NCI-H226 (cell line): ENCODE data around the gene LEPROT.
"Not testable (repeated sequence)": the region's sequence is repeated elsewhere in the genome, so short reads cannot be mapped to it uniquely, and the experiment has no call there.

Experiments used
- DNase-seq: peaks from one replicate; pipeline ENCODE4 v3.0.0-alpha.2; 2015

LEPROT gene

DNA sequence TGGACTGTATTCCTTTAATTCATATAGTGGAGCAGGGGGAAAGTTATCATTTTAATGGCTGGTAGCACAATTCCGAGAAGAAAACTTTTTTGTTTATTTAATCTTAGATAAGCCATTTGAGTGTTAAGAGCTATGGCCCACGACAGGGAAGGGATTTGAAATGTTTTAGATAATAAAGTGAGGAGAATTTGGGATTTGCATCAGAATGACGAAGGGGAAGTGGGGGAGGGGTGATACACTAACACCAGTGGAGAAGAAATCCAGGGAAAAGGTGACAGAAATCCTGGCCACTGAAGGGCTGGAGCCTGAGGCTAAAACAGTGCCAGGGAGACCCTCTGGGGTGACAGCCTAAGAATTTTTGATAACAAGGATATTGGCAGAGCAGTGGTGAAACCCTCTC is 21.0 kb downstream of the LEPROT start:
- DNase-seq: no peak

DNA sequence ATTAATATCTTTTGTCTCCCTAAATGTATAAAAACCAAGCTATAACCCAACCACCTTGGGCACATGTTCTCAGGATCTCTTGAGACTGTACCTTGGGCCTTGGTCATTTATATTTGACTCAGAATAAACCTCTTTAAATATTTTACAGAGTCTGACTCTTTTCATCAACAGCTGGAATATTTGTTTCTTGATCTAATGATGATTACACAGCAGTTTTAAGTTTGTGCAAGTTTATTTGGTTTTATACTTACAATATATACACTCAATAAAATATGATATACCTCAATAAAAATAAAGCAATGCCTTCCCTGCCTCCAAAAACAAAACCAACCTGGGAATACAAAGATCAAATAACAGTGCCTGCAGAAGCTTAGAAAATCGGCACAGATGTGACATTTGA is 22.0 kb downstream of the LEPROT start:
- DNase-seq: no peak

DNA sequence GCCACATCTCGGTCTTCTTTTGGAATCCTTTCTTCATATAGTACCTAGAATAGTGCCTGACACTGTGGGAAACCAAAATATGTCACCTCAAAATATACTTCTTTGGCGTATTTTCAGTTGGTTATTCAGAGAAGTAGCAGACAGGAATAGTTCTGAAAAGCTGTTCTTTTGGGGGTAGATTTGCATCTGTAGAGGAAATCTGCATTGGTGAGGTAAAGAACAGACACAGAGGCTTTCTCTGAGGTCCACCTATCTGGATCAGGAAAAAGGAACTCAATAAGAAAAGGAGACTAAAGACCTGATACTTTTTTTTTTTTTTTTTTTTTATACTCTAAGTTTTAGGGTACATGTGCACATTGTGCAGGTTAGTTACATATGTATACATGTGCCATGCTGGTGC is 23.2 kb downstream of the LEPROT start:
- no peak for DNase-seq

DNA sequence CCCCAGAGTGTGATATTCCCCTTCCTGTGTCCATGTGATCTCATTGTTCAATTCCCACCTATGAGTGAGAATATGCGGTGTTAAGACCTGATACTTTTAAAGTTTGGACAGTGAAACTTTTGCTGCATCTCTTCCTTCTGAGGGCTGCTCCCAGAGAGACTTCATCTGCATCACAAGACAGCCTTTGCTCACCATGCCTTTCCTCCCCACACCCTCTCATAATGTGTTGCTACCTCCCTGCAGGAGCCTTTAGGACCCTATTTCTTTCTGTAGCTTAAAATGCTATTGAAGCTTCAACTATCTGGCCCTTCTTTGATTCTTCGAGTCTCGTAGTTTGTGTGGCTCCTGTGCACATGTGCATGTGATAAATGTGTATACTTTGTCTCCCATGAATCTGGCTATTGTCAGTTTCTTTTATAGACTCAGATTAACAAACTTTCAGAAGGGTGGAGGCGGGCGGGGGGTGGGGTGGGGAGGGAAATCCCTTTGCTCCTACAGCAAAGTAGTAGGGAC is 23.7 kb downstream of the LEPROT start:
- DNase-seq: no peak

DNA sequence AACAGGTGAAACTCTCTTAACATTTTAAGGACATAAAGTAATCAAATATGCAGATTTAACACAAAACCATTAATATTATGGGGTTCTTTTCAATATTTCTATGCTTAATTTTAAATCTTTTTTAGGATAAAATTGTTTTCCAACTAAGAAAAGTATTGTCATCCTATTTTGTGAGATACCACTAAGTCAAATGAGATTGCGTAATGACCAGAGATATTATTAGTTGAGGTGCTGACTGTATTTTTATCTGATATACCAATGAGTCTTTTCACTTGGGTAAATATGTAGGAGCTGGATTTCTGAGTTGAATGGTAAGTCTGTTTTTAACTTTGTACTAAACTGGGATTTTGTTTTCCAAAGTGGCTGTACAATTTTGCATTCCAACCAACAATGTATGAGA is 25.4 kb downstream of the LEPROT start:
- no peak for DNase-seq

DNA sequence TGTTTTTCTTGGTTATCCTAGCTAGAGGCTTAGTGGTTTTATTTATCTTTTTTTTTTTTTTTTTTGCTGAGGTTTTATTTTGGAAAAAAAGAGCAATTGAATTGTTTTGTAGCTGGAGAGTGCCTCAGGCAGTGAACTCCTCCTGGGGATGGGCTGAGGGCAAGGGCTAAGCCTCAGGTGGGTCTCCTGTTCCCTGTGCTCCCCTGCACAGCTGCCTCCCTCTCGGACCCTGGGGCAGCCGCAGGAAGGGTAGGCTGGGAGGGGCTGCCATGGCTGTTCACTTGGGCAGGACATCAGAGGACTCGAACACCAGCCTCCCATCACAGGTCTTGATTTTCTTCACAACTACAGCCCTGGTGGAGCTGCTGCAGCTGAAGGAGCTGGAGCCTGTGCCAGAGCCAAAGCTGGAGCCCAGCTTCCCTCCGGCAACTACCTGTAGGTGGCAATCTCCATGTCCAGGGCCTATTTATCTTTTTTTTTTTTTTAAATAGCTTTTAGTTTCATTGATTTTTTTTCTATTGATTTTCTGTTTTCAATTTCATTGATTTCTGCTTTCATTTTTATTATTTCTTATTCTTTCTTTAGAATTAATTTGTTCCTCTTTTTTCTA is 28.9 kb downstream of the LEPROT start:
- no peak for DNase-seq

DNA sequence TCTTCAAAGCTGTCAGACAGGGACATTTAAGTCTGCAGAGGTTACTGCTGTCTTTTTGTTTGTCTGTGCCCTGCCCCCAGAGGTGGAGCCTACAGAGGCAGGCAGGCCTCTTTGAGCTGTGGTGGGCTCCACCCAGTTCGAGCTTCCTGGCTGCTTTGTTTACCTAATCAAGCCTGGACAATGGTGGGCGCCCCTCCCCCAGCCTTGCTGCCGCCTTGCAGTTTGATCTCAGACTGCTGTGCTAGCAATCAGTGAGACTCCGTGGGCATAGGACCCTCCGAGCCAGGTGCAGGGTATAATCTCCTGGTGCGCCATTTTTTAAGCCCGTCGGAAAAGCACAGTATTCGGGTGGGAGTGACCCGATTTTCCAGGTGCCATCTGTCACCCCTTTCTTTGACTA is 35.2 kb downstream of the LEPROT start:
- not testable (repeated sequence) for DNase-seq

DNA sequence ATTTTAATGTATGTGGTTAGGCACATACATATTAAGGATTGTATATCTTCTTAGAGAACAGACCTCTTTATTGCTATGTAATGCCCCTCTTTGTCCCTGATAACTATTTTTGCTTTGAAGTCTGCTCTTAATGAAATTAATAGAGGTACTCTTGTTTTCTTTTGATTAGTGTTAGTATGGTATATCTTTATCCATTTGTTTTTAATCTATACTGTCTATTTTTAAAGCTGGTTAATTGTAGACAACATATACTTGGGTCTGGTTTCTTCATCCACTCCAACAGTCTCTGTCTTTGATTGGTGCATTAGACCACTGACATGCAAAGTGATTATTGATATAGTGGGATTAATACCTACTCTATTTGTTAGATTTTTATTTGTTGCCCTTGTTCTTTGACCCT is 36.0 kb downstream of the LEPROT start:
- no peak for DNase-seq

DNA sequence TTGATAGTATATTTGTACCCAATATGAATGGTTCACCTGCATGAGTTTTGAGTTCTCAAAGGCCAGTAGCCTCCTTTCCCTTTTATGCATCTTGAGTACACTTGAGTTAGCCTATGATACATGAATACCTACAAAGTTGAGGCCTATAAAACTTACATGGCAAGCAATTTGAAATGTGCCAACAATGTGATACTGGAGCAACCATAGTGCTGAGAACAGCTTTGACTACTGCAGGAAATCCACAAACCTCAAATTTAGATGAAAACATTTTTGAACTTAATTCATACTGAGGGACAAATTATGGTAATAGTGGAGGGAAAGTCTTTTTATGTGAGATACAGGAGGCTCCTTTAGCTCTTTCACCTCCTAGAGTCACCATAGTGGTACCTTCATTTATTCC is 37.4 kb downstream of the LEPROT start:
- DNase-seq: no peak

DNA sequence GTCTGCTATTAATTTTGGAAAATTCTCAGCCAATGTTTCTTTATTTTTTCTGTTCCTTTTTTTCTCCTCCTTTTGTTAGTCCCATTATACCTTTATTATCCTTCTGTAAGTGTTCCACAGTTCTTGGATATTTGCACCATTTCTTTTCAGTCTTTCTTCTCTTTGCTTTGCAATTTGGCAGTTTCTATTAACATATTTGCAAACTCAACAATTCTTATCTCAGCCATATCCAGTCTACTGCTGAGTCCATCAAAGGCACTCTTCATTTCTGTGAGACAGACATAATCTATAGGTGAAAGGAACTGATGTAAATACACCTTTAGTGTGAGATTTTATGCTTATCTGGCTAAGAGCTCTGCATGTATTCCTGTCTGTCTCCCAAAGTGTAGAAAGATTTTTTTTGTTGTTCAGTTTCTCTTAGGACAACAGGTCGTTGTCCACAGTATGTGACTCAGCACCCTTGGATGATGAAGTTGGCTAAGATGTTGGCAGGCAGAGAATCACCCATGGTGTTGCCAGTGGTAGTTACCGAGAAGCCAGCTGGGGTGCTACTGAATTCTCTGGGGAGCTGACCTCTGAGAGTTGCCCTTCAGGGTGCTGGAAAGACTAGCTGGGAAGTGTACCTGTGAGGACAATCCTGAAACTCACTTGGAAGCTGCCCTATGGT is 38.4 kb downstream of the LEPROT start:
- no peak for DNase-seq

DNA sequence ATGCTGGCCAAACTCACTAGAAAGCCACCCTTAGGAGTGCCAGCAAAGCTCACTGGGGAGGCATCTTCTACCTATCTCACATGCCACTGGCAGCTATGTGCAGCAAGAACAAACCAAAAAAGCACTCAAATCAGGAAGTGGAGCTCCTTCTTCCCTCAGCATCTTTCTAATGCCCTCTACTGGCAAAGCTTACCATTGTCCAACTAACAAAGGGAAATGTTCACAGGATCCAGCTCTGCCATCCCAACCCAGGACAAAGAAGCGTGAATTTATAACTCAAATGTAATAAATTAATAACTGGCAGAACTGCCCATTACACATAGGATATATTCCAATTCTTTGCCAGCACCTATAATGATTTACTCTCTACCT is 38.9 kb downstream of the LEPROT start:
- peak; percentile 32 for DNase-seq

DNA sequence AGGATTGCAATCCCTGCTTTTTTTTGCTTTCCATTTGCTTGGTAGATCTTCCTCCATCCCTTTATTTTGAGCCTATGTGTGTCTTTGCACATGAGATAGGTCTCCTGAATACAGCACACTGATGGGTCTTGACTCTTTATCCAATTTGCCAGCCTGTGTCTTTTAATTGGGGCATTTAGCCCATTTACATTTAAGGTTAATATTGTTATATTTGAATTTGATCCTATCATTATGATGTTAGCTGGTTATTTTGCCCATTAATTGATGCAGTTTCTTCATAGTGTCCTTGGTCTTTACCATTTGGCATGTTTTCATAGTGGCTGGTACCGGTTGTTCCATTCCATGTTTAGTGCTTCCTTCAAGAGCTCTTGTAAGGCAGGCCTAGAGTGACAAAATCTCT is 45.4 kb downstream of the LEPROT start:
- not testable (repeated sequence) for DNase-seq

DNA sequence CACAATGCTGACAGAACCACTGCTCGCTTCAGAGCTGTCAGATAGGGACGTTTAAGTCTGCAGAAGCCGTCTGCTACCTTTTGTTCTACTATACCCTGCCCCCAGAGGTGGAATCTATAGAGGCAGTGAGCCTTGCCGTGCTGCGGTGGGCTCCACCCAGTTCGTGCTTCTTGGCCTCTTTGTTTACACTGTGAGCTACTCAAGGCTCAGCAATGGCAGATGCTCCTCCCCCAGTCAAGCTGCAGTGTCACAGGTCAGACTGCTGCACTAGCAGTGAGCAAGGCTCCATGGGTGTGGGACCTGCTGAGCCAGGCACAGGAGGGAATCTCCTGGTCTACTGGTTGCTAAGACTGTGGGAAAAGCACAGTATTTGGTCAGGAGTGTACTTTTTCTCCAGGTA is 47.1 kb downstream of the LEPROT start:
- no peak for DNase-seq

DNA sequence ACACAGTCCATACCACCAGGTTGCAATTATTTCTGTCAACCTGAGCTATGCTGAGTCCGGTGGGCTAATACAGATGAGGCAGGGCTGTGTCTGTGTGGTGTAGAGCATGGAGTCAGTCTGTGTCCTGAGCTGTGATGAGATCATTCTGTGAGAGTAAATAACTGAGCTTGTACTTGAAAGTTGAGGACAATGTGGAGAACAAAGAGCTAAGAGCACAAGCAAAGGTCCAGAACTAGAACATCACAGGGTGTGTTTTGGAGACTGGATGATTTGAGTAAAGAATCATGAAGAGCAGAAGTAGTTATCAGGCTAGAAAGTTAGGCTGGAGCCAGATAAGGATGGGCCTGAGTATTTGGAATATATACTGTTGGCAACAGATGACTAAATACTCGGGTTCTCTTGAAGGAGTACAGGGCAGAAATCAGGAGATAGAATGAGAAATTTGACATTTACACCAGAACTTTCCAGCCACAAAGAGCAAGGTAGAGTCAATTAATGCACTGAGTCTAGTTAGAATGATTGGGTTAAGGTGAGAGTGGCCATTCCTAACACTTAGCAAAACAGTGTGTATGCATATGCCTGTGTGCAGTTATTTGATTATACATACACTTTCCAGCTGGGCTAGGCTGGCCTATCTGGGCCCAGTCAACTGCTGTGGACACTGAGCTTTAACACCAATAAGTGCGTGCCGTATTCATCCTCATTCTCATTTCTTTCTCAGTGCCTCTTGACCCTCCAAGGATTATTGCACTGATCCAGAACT is 48.8 kb downstream of the LEPROT start:
- no peak for DNase-seq

DNA sequence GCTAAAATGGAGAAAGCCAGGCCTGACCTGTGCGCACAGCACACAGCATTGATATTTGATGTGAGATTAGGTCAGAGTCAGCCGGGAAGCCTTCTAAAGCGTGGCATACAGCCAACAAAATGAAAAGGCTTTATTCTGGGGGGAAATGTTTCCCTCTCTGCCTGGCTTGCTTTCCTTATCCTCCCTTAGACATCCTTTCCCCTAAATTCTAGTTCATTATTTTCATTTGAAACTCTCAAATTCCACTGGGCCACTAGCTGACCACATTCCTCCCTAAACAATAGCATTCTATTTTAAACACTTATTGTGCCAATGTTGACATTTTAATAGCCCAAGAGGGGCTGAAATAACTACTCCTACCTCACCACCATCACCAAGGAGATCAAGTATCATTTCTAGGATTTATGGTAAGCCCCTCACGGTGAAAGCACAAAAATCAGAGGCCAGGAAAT is 49.4 kb downstream of the LEPROT start:
- no peak for DNase-seq

DNA sequence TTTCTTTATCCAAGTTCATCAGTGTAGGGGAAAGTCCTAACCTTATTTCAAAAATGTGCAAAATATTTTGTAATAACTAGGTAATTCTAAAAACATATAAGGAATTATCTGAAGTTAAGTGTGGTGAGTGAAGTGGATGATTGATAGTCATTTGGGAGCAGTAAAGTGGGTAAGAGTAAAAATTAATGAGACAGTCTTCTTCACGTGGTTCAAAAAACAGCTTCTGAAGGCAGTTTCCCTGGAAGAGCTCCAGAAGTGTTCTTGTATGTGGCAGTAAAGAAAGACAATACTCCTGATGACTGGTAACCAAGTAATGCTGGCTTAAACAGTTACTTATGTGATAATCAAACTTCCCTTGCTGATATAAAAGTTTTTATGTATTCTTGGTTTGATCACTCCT is 50.3 kb downstream of the LEPROT start:
- no peak for DNase-seq

DNA sequence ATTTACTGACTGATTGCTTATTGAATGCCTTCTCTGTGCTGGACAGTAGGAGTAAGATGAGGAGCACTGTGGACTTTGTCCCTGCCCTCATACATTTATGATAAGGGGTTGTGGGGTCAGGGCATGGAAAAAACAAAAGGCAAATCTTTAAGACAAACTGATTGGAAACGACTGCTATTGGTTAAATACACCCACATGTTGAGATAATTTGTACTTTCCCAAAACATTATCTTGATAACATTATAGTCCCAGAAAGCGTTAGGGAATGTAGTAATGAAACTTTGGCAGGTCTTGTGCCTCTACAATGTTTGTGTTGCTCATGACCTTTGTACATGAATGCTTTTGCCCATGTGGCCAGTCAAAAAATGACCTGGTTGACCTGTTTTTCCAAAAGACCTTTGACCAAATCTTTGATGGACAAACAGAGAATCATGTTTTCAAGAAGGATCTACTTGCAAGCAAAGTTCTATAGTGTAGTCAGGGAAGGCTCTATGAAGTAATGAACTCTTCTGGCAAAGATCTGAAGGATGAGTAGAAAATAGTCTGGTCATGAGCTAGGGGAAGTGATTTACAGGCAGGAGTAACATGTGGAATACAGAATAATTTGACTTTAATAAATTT is 50.9 kb downstream of the LEPROT start:
- DNase-seq: no peak

DNA sequence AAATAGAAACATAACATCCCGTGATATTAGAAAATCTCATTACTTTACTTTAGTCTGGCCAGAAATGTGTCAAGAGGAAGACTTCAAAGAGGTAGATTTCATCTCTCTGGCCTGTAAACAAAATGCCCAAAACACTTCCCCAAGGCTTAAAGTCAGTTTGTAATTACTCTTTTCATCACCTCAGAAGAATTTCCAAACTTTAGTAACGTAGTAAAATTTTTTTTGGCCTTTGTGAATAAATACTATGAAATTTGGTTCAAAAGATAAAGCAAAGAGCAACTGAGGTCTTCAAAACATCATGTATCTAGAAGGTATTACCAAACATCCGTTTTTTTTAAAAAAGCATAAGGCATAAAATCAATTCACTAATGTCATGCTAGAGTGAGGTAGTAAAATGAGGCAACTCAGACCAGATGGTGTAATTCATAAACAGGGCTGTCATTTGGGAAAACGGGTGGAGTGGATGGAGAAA is 51.4 kb downstream of the LEPROT start:
- no peak for DNase-seq

DNA sequence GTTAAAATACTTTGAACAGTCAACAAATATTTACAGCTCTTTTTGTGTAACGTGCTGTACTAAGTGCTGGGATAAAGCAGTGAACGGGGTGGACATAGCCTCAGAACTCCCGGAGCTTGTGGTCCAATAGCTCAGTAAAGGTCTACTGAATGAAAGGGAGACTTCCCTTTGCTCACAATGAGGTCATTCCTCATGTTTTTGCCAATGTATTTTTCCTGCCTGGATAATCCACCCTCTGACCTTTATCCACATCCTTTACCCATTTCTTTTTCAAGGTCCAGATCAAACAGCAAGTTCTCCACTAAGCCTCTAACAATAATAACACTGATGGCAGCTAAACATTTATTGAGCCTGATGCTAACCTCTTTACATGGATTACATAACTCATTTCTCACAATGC is 55.9 kb downstream of the LEPROT start:
- DNase-seq: no peak

DNA sequence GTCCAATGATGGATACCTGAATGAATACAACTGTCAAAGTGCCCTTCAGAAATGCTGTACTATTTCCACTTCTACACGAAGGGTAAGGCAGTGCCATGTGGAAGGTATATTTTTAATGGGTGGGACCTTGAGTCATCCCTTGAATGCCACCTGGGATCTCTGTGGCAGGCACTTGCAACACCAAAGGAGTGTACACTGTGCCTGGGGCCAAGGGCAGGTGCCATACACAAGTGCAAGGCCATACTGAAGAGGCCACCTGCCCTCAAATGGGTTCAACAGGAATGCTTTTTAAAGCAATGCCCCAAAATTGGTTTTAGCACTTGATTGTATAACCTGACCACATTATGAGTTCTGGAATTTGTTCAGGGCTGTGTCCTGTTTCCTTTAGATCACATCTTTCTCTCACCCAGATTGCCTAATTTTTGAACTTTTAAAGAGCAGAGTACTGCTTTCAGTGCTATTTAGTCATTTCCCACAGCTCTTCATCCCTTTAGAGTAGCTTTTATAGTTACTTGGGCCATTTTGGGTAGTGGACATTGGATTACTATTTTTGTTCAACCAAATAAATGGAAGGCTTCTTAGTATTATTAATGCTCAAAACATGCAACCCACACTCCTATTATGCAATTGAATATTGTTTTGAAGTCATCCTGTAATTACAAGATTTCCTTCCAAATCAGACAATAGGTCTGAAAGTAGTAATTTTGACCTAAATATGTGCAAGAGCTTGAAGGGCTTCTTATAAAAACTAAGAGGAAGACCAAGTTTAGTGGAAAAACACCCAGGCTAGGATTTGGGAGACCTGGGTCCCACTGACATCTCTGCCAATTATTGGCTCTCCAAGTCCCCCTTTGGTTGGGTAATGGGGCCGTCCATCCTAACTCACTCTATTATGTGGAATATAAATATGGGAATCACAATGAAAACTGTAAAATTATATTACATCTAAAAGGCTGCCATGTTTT is 57.2 kb downstream of the LEPROT start:
- no peak for DNase-seq

DNA sequence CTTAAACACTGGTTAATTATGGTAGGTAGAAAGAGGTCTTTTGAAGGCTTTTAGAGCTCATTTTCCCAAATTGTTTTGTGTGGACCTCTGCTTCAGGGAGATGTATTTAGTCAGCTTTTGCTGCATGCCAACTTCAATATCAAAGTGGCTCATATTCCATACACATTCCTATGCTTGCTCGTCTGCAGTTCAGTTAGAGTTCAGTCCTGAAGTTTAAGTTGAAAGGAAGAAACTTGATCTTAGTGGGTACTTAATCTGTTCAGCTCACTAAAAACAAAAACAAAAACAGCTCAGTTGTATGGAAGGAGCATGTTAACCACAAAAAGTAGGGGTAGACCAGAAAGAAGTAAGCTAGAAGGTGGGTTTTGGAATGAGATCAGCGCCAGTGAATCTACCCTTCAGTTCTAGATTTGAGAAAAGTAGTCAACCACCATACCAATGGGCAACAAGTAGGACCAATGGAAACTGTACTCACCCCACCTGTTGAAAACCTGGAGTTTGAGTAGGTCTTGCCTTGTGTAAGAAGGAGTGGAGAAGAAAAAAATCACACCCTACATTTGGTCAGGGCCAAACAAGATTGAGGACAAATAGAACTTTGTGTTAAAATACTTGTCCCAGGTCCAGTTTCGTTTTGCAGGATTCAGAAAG is 58.0 kb downstream of the LEPROT start:
- DNase-seq: no peak
